H1 (cell line): ENCODE data around the gene MYLK.

Source experiments
- BRCA1 ChIP-seq: IDR thresholded peaks from 2 replicates; pipeline ENCODE4 v1.6.1; 2012; ENCODE audit warnings: low read depth, low read length, improper control_type of control experiment
- CHD1 ChIP-seq: IDR thresholded peaks from 2 replicates; pipeline ENCODE4 v1.6.1; 2012; ENCODE audit warnings: low read depth, low read length, improper control_type of control experiment
- CTCF ChIP-seq, 3 experiments: IDR thresholded peaks; 1 replicate in 2 of 3; 2 replicates in 1 of 3; pipeline versions ENCODE4 v1.5.1 to v1.6.1; 2011; ENCODE audit warnings: low read length in 3 of 3, mild to moderate bottlenecking in 3 of 3, inconsistent platforms in 2 of 3, low read depth in 1 of 3, moderate library complexity in 1 of 3; ENCODE audit not compliant: insufficient read depth in 1 of 3; ENCODE audit errors: control extremely low read depth in 1 of 3
- HDAC6 ChIP-seq: IDR thresholded peaks from one replicate; pipeline ENCODE4 v1.7.1; 2012; ENCODE audit warnings: low read depth, mild to moderate bottlenecking, inconsistent platforms, low read length, moderate library complexity
- JUND ChIP-seq: IDR thresholded peaks from 2 replicates; pipeline ENCODE4 v1.6.1; 2011; ENCODE audit warnings: mild to moderate bottlenecking, improper control_type of control experiment, low read length
- SUZ12 ChIP-seq: fragments of 200-600 bp; sonication (generic); IDR thresholded peaks from 2 replicates; pipeline ENCODE4 v1.6.1; 2012; ENCODE audit warnings: mild to moderate bottlenecking, inconsistent platforms, low read length, moderate library complexity, mixed read lengths
- ZNF274 ChIP-seq: IDR thresholded peaks from 2 replicates; pipeline ENCODE4 v1.7.0; 2012; ENCODE audit warnings: low read length, borderline replicate concordance; ENCODE audit errors: extremely low read depth

GRCh38 chr3:123743121-123743520, 141.0 kb downstream of the MYLK start:
- TF ChIP-seq CHD1: no peak
- TF ChIP-seq SUZ12: no peak
- TF ChIP-seq CTCF (IDR thresholded peaks at IDR 0.05; ENCODE audit: control extremely low read depth in 1 of 3, insufficient read depth in 1 of 3, low read depth in 1 of 3, low read length in 3 of 3): no peak
- no peak for TF ChIP-seq JUND
- no peak for TF ChIP-seq ZNF274
- no peak for TF ChIP-seq HDAC6
- TF ChIP-seq BRCA1: no peak
